GM12874 (cell line): ENCODE measurements around the gene ZNF280D.

Experiments used
- CTCF ChIP-seq: IDR thresholded peaks from 2 replicates; pipeline ENCODE4 v1.5.1; 2011; ENCODE audit warnings: low read depth, mild to moderate bottlenecking, control low read depth, low read length, moderate library complexity; ENCODE audit not compliant: insufficient read depth

The ZNF280D gene

GRCh38 chr15:56732886-56733135 lies 498 bp downstream of the ZNF280D start:
- no peak for TF ChIP-seq CTCF

GRCh38 chr15:56732135-56732885 lies 999 bp downstream of the ZNF280D start:
- TF ChIP-seq CTCF = no peak

GRCh38 chr15:56731548-56731947 lies 1.8 kb downstream of the ZNF280D start:
- TF ChIP-seq CTCF = no peak

GRCh38 chr15:56729561-56729960 lies 3.7 kb downstream of the ZNF280D start:
- TF ChIP-seq CTCF = no peak

- TF ChIP-seq CTCF = no peak
Measured at GRCh38 chr15:56725386-56725785, 7.9 kb downstream of the ZNF280D start.

- TF ChIP-seq CTCF = no peak
Measured at GRCh38 chr15:56724232-56724631, 9.1 kb downstream of the ZNF280D start.

GRCh38 chr15:56723787-56724186 lies 9.5 kb downstream of the ZNF280D start:
- no peak for TF ChIP-seq CTCF
